HepG2 (cell line): ENCODE data around the gene ANKRD65.

Experiments
- NFYC ChIP-seq: IDR thresholded peaks from 2 replicates; pipeline ENCODE4 v1.6.1; 2016; ENCODE audit warnings: missing genetic modification reagents, missing compliant biosample characterization
- RELA ChIP-seq: sonication (generic); formaldehyde crosslinking; IDR thresholded peaks from 2 replicates; pipeline ENCODE4 v1.4.0; 2020; ENCODE audit warnings: missing genetic modification reagents
- REST ChIP-seq, 2 experiments: IDR thresholded peaks; 2 replicates each; pipeline ENCODE4 v1.6.1; 2011 to 2012; ENCODE audit warnings: low read length in 2 of 2, borderline replicate concordance in 1 of 2, low read depth in 1 of 2, mild to moderate bottlenecking in 1 of 2, moderate library complexity in 1 of 2
- TBL1XR1 ChIP-seq: fragments of 150-350 bp; IDR thresholded peaks from 2 replicates; pipeline ENCODE4 v1.6.1; 2014; ENCODE audit warnings: borderline replicate concordance, low read length; ENCODE audit not compliant: partially characterized antibody
- ZBTB4 ChIP-seq: sonication (generic); formaldehyde crosslinking; IDR thresholded peaks from 2 replicates; pipeline ENCODE4 v1.4.0; 2020; ENCODE audit warnings: missing genetic modification reagents, mild to moderate bottlenecking, borderline replicate concordance
- ZKSCAN5 ChIP-seq: sonication (generic); formaldehyde crosslinking; IDR thresholded peaks from 2 replicates; pipeline ENCODE4 v1.5.1; 2020; ENCODE audit warnings: mild to moderate bottlenecking, missing genetic modification reagents
- ZNF251 ChIP-seq: sonication (generic); formaldehyde crosslinking; IDR thresholded peaks from 2 replicates; pipeline ENCODE4 v1.9.0; 2021; ENCODE audit warnings: mild to moderate bottlenecking, missing genetic modification reagents
- ZNF800 ChIP-seq: sonication (generic); formaldehyde crosslinking; IDR thresholded peaks from 2 replicates; pipeline ENCODE4 v1.4.0; 2020; ENCODE audit warnings: missing genetic modification reagents
- ZSCAN30 ChIP-seq: sonication (generic); formaldehyde crosslinking; IDR thresholded peaks from 2 replicates; pipeline ENCODE4 v1.5.0; 2020; ENCODE audit warnings: mild to moderate bottlenecking, missing genetic modification reagents
- TF ChIP-seq, protein P1 (sequence below): sonication (generic); formaldehyde crosslinking; IDR thresholded peaks from 2 replicates; pipeline ENCODE4 v1.8.1; 2022; ENCODE audit warnings: mild to moderate bottlenecking, missing genetic modification reagents
- TF ChIP-seq, protein P2 (sequence below): sonication (generic); formaldehyde crosslinking; IDR thresholded peaks from 2 replicates; pipeline ENCODE4 v1.4.0; 2020; ENCODE audit warnings: low read depth, mild to moderate bottlenecking, missing genetic modification reagents
- TF ChIP-seq, protein P3 (sequence below): fragments of 450-650 bp; IDR thresholded peaks from 2 replicates; pipeline ENCODE4 v1.6.1; 2017

GRCh38 chr1:1387098-1388077 is 33.7 kb downstream of the ANKRD65 start:
- TF ChIP-seq ZBTB4 = no peak
- no peak for TF ChIP-seq ZSCAN30 (CRISPR knock-in tag)
- TF ChIP-seq REST (IDR thresholded peaks at IDR 0.05; ENCODE audit: borderline replicate concordance in 1 of 2, low read depth in 1 of 2, low read length in 2 of 2) = no peak
- TF ChIP-seq, protein P1, sequence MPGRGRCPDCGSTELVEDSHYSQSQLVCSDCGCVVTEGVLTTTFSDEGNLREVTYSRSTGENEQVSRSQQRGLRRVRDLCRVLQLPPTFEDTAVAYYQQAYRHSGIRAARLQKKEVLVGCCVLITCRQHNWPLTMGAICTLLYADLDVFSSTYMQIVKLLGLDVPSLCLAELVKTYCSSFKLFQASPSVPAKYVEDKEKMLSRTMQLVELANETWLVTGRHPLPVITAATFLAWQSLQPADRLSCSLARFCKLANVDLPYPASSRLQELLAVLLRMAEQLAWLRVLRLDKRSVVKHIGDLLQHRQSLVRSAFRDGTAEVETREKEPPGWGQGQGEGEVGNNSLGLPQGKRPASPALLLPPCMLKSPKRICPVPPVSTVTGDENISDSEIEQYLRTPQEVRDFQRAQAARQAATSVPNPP (CRISPR knock-in tag) = no peak
- TF ChIP-seq, protein P2, sequence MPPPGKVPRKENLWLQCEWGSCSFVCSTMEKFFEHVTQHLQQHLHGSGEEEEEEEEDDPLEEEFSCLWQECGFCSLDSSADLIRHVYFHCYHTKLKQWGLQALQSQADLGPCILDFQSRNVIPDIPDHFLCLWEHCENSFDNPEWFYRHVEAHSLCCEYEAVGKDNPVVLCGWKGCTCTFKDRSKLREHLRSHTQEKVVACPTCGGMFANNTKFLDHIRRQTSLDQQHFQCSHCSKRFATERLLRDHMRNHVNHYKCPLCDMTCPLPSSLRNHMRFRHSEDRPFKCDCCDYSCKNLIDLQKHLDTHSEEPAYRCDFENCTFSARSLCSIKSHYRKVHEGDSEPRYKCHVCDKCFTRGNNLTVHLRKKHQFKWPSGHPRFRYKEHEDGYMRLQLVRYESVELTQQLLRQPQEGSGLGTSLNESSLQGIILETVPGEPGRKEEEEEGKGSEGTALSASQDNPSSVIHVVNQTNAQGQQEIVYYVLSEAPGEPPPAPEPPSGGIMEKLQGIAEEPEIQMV (CRISPR knock-in tag) = no peak
- TF ChIP-seq, protein P3, sequence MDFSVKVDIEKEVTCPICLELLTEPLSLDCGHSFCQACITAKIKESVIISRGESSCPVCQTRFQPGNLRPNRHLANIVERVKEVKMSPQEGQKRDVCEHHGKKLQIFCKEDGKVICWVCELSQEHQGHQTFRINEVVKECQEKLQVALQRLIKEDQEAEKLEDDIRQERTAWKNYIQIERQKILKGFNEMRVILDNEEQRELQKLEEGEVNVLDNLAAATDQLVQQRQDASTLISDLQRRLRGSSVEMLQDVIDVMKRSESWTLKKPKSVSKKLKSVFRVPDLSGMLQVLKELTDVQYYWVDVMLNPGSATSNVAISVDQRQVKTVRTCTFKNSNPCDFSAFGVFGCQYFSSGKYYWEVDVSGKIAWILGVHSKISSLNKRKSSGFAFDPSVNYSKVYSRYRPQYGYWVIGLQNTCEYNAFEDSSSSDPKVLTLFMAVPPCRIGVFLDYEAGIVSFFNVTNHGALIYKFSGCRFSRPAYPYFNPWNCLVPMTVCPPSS = no peak
- TF ChIP-seq TBL1XR1 = no peak
- TF ChIP-seq ZKSCAN5 (CRISPR knock-in tag) = no peak
- TF ChIP-seq ZNF251 = no peak
- TF ChIP-seq RELA (CRISPR knock-in tag) = no peak
- no peak for TF ChIP-seq NFYC
- TF ChIP-seq ZNF800 = no peak
